GM21576 (cell line): Measurements from ENCODE around the gene CNTNAP5.

ENCODE experiments used
- ATAC-seq: cut with Tn5 transposase; IDR thresholded peaks from one replicate; pipeline ENCODE4 v1.9.1; 2021; ENCODE audit warnings: mild to moderate bottlenecking, moderate library complexity; ENCODE audit not compliant: unreplicated experiment

Gene CNTNAP5

GRCh38 chr2:124258140-124258880 lies 233.2 kb downstream of the CNTNAP5 start:
- no peak for ATAC-seq

- ATAC-seq, result no peak
Measured at GRCh38 chr2:124261456-124261855, 236.4 kb downstream of the CNTNAP5 start.

GRCh38 chr2:124264551-124265091 lies 239.5 kb downstream of the CNTNAP5 start:
- ATAC-seq, result no peak

GRCh38 chr2:124267794-124268193 lies 242.7 kb downstream of the CNTNAP5 start:
- no peak for ATAC-seq

GRCh38 chr2:124269348-124269747 lies 244.3 kb downstream of the CNTNAP5 start:
- ATAC-seq, result no peak

- no peak for ATAC-seq
Measured at GRCh38 chr2:124272261-124272841, 247.3 kb downstream of the CNTNAP5 start.

- ATAC-seq, result no peak
Measured at GRCh38 chr2:124281541-124281940, 256.5 kb downstream of the CNTNAP5 start.

- no peak for ATAC-seq
Measured at GRCh38 chr2:124283096-124283495, 258.0 kb downstream of the CNTNAP5 start.

- ATAC-seq, result no peak
Measured at GRCh38 chr2:124286089-124286783, 261.1 kb downstream of the CNTNAP5 start.

- no peak for ATAC-seq
Measured at GRCh38 chr2:124289060-124289459, 264.0 kb downstream of the CNTNAP5 start.

GRCh38 chr2:124289615-124290014 lies 264.5 kb downstream of the CNTNAP5 start:
- ATAC-seq, result no peak

GRCh38 chr2:124296470-124296869 lies 271.4 kb downstream of the CNTNAP5 start:
- no peak for ATAC-seq

GRCh38 chr2:124301915-124302314 lies 276.8 kb downstream of the CNTNAP5 start:
- ATAC-seq, result no peak

- ATAC-seq, result no peak
Measured at GRCh38 chr2:124308319-124309062, 283.4 kb downstream of the CNTNAP5 start.

- ATAC-seq, result no peak
Measured at GRCh38 chr2:124309563-124310138, 284.6 kb downstream of the CNTNAP5 start.

GRCh38 chr2:124310671-124311070 lies 285.6 kb downstream of the CNTNAP5 start:
- ATAC-seq, result no peak

GRCh38 chr2:124314084-124314483 lies 289.0 kb downstream of the CNTNAP5 start:
- no peak for ATAC-seq

- ATAC-seq, result no peak
Measured at GRCh38 chr2:124315221-124315880, 290.3 kb downstream of the CNTNAP5 start.

GRCh38 chr2:124316133-124316532 lies 291.0 kb downstream of the CNTNAP5 start:
- ATAC-seq, result no peak
